Tibial nerve (tissue), 4 donors: ENCODE results near the gene KIF6. TPM values are rescaled to one million over a fixed set of nuclear protein-coding genes. Genes with fewer than 3 reads are reported as not detected.
"Not testable (repeated sequence)": the region's sequence is repeated elsewhere in the genome, so short reads cannot be mapped to it uniquely, and the experiment has no call there.

Experiments used
- DNase-seq, 2 donors: peaks; one replicate each; pipeline ENCODE4 v3.0.0-alpha.2; 2019; ENCODE audit warnings: low spot score in 2 of 2
- H3K27ac ChIP-seq, 4 donors: fragments of 200-600 bp; sonication (generic) in 3 of 4; one replicate each; pipeline ENCODE4 v1.5.1; 2017 to 2019; ENCODE audit warnings: mild to moderate bottlenecking in 1 of 4
- H3K27me3 ChIP-seq, 2 donors: fragments of 200-600 bp; sonication (generic) in 1 of 2; one replicate each; pipeline versions ENCODE4 v1.5.1 to v1.6.0; 2017 to 2019
- H3K36me3 ChIP-seq, 3 donors: fragments of 200-600 bp; sonication (generic); one replicate each; pipeline ENCODE4 v1.5.1; 2018 to 2019
- H3K4me1 ChIP-seq, 4 donors: fragments of 200-600 bp; sonication (generic) in 3 of 4; one replicate each; pipeline ENCODE4 v1.5.1; 2017 to 2019
- H3K4me3 ChIP-seq, 4 donors: fragments of 200-600 bp; sonication (generic) in 3 of 4; one replicate each; pipeline ENCODE4 v1.5.1; 2017 to 2019; ENCODE audit warnings: mild to moderate bottlenecking in 1 of 4, moderate library complexity in 1 of 4
- H3K9me3 ChIP-seq, 4 donors: fragments of 200-600 bp; sonication (generic) in 3 of 4; one replicate each; pipeline ENCODE4 v1.5.1; 2017 to 2019
- EP300 ChIP-seq, 2 donors: sonication (generic); formaldehyde crosslinking; IDR thresholded peaks; one replicate each; pipeline ENCODE4 v1.6.1; 2017; ENCODE audit warnings: antibody characterized with exemption in 2 of 2, mild to moderate bottlenecking in 1 of 2
- POLR2A ChIP-seq, 2 donors: fragments of 450-650 bp; IDR thresholded peaks; one replicate each; pipeline ENCODE4 v1.6.1; 2017; ENCODE audit warnings: antibody characterized with exemption in 2 of 2, mild to moderate bottlenecking in 2 of 2, moderate library complexity in 2 of 2
- WGBS, 2 donors: methylation state at CpG; one replicate each; pipeline ENCODE4 v1.1.5; 2018; 5-methylcytosine and 5-hydroxymethylcytosine counted together
- total RNA-seq, 4 donors: library from RNA; depleted of rRNA; stranded (reverse); fragments of >200 nt; gene quantifications; one replicate each; pipeline ENCODE4 v1.1.0, GENCODE V29; 2016
- TF ChIP-seq, protein P1 (sequence below), 5 experiments: fragments of 200-600 bp in 3 of 5; fragments of 450-650 bp in 2 of 5; sonication (generic) in 3 of 5; IDR thresholded peaks; one replicate each; pipeline ENCODE4 v1.5.1; 2016 to 2019; ENCODE audit warnings: antibody characterized with exemption in 5 of 5, mild to moderate bottlenecking in 3 of 5, moderate library complexity in 2 of 5

Gene KIF6
- total RNA-seq, 4 donors from 2014 or later, result 0.22 to 0.59 TPM; not detected in 2

DNA sequence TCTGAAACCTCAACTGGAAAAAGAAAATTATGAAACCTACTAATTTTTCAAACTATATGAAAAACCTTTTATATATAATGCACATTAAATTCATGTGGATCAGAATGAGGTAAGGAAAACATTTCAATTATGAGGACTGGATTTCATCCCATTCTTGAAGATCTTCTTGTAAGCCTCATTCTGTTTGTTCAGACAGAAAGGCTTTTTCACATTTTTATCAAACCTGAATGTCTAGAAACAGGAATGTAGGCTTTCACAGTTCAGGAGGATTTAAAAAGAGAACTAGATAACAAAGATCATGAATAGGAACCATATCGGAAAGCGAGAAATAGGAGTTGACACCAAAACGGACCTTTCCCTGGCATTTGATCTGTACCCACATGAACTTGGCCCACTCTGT, 210.2 kb downstream of the KIF6 start:
- no peak overlapping the region for H3K4me3 ChIP-seq
- TF ChIP-seq, protein P1, sequence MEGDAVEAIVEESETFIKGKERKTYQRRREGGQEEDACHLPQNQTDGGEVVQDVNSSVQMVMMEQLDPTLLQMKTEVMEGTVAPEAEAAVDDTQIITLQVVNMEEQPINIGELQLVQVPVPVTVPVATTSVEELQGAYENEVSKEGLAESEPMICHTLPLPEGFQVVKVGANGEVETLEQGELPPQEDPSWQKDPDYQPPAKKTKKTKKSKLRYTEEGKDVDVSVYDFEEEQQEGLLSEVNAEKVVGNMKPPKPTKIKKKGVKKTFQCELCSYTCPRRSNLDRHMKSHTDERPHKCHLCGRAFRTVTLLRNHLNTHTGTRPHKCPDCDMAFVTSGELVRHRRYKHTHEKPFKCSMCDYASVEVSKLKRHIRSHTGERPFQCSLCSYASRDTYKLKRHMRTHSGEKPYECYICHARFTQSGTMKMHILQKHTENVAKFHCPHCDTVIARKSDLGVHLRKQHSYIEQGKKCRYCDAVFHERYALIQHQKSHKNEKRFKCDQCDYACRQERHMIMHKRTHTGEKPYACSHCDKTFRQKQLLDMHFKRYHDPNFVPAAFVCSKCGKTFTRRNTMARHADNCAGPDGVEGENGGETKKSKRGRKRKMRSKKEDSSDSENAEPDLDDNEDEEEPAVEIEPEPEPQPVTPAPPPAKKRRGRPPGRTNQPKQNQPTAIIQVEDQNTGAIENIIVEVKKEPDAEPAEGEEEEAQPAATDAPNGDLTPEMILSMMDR (IDR thresholded peaks at IDR 0.05), result no peak
- no peak for TF ChIP-seq EP300 (IDR thresholded peaks at IDR 0.05)
- no peak for TF ChIP-seq POLR2A (IDR thresholded peaks at IDR 0.05)
- no peak for DNase-seq
- 78 to 81% methylated on average over 3 of the region's 3 CpGs for WGBS, 2 donors
- no peaks in the 10 kb centered on the region for H3K36me3 ChIP-seq
- no peaks in the 10 kb centered on the region for H3K27me3 ChIP-seq
- no peak overlapping the region for H3K27ac ChIP-seq
- peaks cover 0 to 2% (median 0%) of the 10 kb centered on the region in 4 donors for H3K9me3 ChIP-seq
- H3K4me1 ChIP-seq, result peaks cover 0 to under 1% (median 0%) of the 10 kb centered on the region in 4 donors

DNA sequence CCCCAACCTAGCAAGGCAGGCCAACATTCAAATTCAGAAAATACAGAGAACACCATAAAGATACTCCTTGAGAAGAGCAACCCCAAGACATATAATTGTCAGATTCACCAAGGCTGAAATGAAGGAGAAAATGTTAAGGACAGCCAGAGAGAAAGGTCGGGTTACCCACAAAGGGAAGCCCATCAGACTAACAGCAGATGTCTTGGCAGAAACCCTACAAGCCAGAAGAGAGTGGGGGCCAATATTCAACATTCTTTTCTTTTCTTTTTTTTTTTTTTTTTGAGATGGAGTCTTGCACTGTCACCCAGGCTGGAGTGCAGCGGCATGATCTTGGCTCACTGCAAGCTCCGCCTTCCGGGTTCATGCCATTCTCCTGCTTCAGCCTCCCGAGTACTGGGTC, 215.4 kb downstream of the KIF6 start:
- not testable (repeated sequence) for H3K4me3 ChIP-seq, H3K27me3 ChIP-seq, H3K4me1 ChIP-seq, DNase-seq, H3K27ac ChIP-seq, H3K36me3 ChIP-seq
- WGBS, 2 donors, result 86 to 89% methylated on average over 5 of the region's 5 CpGs
- H3K9me3 ChIP-seq, result peaks cover 0 to 12% (median 0%) of the 10 kb centered on the region in 4 donors

DNA sequence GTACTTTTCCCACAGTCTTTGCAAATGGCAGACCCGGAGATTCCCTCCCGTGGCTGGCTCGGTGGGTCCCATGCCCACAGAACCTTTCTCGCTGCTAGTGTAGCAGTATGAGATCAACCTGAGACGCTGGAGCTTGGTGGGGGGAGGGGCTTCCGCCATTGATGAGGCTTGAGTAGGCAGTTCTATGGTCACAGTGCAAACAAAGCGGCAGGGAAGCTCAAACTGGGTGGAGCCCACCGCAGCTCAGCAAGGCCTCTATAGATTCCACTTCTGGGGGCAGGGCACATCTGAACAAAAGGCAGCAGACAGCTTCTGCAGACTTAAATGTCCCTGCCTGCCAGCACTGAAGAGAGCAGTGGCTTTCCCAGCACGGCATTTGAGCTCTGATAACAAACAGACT, 216.7 kb downstream of the KIF6 start:
- H3K9me3 ChIP-seq, result peaks cover 0 to 13% (median 0%) of the 10 kb centered on the region in 4 donors
- no peaks in the 10 kb centered on the region for H3K27me3 ChIP-seq
- H3K27ac ChIP-seq, result no peak overlapping the region
- TF ChIP-seq, protein P1 (IDR thresholded peaks at IDR 0.05), result no peak
- no peak for TF ChIP-seq EP300 (IDR thresholded peaks at IDR 0.05)
- no peak for TF ChIP-seq POLR2A (IDR thresholded peaks at IDR 0.05)
- DNase-seq, result no peak
- WGBS, 2 donors, result 82 to 89% methylated on average over 9 of the region's 9 CpGs
- H3K36me3 ChIP-seq, result no peaks in the 10 kb centered on the region
- no peaks in the 10 kb centered on the region for H3K4me1 ChIP-seq
- no peak overlapping the region for H3K4me3 ChIP-seq

DNA sequence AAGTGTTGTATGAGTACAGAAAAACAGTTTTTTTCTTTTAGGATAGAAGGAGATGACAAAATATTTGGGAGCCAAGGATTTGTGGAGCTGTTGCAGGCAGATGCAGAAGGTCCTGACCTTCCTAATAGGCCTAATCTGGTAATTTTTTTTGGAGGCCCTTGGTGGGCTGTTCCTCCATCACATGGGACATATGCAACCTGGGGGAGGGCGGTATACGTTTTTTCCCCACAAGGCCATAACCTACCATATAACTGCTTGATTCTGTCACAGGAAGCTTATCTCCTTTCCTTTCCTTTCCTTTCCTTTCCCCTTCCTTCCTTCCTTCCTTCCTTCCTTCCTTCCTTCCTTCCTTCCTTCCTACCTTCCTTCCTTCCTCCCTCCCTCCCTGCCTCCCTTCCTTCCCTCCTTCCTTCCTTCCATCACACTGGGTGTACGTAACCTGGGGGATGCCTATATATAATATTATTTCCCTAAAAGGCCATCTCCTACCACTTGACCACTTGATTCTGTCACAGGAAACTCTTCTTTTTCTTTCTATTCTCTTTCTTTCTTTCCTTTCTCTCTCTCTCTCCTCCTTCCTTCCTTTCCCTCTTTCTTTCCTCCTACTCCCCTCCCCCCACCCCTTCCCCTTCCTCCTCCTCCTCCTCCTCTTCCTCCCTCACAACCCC, 217.7 kb downstream of the KIF6 start:
- Histone ChIP-seq H3K4me1 (no peaks in the 10 kb centered on the region), H3K4me3 (no peak overlapping the region), H3K36me3 (no peaks in the 10 kb centered on the region), H3K27me3 (no peaks in the 10 kb centered on the region), H3K27ac (no peak overlapping the region), H3K9me3 (peaks cover 0 to 23% (median under 1%) of the 10 kb centered on the region in 4 donors)
- WGBS, 2 donors, result 88 to 91% methylated on average over 3 of the region's 3 CpGs
- TF ChIP-seq EP300 (IDR thresholded peaks at IDR 0.05) (no peak), POLR2A (IDR thresholded peaks at IDR 0.05) (no peak)
- TF ChIP-seq, protein P1 (IDR thresholded peaks at IDR 0.05), result no peak
- DNase-seq, result no peak

DNA sequence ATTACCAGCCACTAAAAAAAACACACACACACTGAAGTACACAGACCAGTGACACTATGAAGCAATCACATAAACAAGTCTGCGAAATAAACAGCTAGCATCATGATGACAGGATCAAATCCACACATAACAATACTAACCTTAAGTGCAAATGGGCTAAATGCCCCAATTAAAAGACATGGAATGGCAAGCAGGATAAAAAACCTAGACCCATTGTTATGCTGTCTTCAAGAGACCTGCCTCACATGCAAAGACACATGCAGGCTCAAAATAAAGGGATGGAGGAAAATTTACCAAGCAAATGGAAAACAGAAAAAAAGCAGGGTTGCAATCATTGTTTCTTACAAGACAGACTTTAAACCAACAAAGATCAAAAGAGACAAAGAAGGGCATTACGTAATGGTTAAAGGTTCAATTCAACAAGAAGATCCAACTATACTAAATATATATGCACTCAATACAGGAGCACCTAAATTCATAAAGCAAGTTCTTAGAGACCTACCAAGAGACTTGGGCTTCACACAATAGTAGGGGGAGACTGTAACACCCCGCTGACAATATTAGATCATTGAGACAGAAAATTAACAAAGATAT, 222.7 kb downstream of the KIF6 start:
- not testable (repeated sequence) for H3K36me3 ChIP-seq, DNase-seq, H3K4me3 ChIP-seq, H3K4me1 ChIP-seq, H3K27ac ChIP-seq, H3K27me3 ChIP-seq
- WGBS, 2 donors, result 89 to 91% methylated on average over 3 of the region's 3 CpGs
- H3K9me3 ChIP-seq, result peaks cover 0 to 37% (median 3%) of the 10 kb centered on the region in 4 donors

- no peak for DNase-seq
- H3K4me1 ChIP-seq, result peaks cover 0 to 17% (median 0%) of the 10 kb centered on the region in 4 donors
- TF ChIP-seq EP300 (IDR thresholded peaks at IDR 0.05), result no peak
- TF ChIP-seq, protein P1 (IDR thresholded peaks at IDR 0.05), result no peak
- TF ChIP-seq POLR2A (IDR thresholded peaks at IDR 0.05), result no peak
- H3K27me3 ChIP-seq, result no peaks in the 10 kb centered on the region
- no peak overlapping the region for H3K4me3 ChIP-seq
- no peak overlapping the region for H3K27ac ChIP-seq
- H3K36me3 ChIP-seq, result no peaks in the 10 kb centered on the region
- H3K9me3 ChIP-seq, result peaks cover 0 to 29% (median 3%) of the 10 kb centered on the region in 4 donors
Observed at GRCh38 chr6:39499053-39499452, 226.2 kb downstream of the KIF6 start.
